GM06990 (cell line): ENCODE results near the gene BEX1.

Experiments used
- DNase-seq: peaks from one replicate; pipeline ENCODE4 v3.0.0-alpha.2; 2011; ENCODE audit not compliant: insufficient read length; ENCODE audit errors: extremely low read depth
- H3K27me3 ChIP-seq: replicated peaks from 2 replicates; pipeline ENCODE4 v1.6.0; 2011; ENCODE audit warnings: low read length; ENCODE audit not compliant: control insufficient read depth, insufficient read depth
- H3K36me3 ChIP-seq: 2 replicates; pipeline ENCODE4 v1.5.1; 2011; ENCODE audit warnings: low read length; ENCODE audit not compliant: control insufficient read depth, insufficient read depth
- H3K4me3 ChIP-seq: replicated peaks from 2 replicates; pipeline ENCODE4 v1.5.1; 2011; ENCODE audit warnings: low read depth, mild to moderate bottlenecking, control low read depth, low read length
- TF ChIP-seq, protein P1 (sequence below): IDR thresholded peaks from 2 replicates; pipeline ENCODE4 v1.5.1; 2011; ENCODE audit warnings: low read length, control low read depth, mild to moderate bottlenecking, inconsistent platforms; ENCODE audit not compliant: insufficient read depth, poor library complexity, severe bottlenecking

BEX1 gene

DNA sequence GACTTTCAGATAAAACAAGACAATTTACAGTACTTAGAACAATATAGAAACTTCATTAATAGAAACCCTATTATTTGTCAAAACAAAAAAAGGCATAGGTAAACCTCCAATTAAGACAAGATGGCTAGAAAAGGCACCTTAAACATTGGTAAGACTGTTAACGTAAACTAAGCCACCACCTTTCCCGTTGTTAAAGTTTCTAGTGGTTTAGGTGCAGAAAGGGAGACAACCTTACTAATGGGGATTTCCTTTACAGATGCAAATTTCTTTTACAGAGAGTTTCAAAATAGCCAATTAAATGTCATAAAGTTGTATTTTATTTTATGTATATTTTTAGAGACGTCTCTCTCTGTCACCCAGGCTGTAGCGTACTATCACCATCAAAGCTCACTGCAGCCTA, 36.5 kb upstream of the BEX1 start:
- Histone ChIP-seq H3K36me3 (no peaks in the 10 kb centered on the region), H3K27me3 (no peaks in the 10 kb centered on the region), H3K4me3 (no peak overlapping the region)
- TF ChIP-seq, protein P1, sequence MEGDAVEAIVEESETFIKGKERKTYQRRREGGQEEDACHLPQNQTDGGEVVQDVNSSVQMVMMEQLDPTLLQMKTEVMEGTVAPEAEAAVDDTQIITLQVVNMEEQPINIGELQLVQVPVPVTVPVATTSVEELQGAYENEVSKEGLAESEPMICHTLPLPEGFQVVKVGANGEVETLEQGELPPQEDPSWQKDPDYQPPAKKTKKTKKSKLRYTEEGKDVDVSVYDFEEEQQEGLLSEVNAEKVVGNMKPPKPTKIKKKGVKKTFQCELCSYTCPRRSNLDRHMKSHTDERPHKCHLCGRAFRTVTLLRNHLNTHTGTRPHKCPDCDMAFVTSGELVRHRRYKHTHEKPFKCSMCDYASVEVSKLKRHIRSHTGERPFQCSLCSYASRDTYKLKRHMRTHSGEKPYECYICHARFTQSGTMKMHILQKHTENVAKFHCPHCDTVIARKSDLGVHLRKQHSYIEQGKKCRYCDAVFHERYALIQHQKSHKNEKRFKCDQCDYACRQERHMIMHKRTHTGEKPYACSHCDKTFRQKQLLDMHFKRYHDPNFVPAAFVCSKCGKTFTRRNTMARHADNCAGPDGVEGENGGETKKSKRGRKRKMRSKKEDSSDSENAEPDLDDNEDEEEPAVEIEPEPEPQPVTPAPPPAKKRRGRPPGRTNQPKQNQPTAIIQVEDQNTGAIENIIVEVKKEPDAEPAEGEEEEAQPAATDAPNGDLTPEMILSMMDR: no peak
- DNase-seq: no peak

DNA sequence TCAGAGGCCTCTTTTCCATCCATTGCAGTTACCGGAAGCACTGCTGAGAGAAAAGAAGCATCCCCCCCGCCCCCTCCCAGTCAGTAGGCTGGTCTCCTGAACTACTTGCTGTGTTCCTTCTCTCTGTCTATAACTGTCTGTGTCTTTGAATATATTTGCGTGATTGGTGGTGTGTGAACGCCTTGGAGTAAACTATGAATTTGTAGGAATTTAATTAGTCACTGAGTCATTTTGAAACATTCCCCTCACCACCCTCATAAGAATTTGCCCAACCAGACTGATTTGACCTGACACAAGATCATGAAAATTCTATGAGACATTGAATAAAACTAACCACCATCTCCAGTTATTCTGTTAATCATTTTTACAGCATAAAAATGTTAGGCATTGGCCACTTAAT, 35.7 kb upstream of the BEX1 start:
- TF ChIP-seq, protein P1: no peak
- DNase-seq: no peak
- Histone ChIP-seq H3K4me3 (no peak overlapping the region), H3K36me3 (no peaks in the 10 kb centered on the region), H3K27me3 (no peaks in the 10 kb centered on the region)

DNA sequence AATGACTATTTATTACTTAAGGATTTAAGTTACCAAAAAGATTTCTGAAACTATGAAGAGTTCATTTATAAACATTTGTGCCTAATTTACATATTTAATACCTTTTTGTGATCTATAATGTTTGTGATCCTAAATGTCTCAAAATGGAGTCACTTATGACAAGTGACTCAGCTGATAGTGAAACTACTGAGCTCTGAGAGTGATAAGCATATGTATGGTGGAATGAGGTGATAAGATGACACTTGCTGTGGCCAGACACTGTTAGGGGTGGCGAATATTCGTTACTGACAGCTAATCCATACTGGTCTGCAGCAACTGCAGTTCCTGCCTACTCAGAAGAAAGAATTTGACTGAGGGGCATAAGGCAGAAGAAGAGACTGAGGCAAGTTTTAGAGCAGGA, 34.5 kb upstream of the BEX1 start:
- H3K27me3 ChIP-seq: no peaks in the 10 kb centered on the region
- no peaks in the 10 kb centered on the region for H3K36me3 ChIP-seq
- TF ChIP-seq, protein P1: no peak
- DNase-seq: no peak
- no peak overlapping the region for H3K4me3 ChIP-seq

DNA sequence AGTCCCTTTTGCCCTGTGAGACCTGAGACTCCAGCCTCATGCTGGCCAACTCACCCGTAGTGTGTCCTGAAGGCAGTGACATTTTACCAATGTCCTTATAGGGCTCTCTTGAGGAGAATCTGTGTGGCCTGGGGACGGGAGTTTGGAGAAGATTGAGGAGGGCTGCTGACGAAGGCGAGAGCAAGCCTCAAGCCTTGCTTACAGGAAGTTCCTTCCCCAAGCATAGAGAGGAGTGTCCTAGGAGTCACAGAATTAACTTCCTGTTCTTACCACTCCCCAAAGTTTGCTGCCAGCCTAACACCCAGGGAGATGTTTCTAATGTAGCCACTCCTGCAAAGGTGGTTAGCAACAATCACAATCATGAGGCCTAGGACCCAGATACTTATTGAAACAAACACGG, 29.0 kb upstream of the BEX1 start, which contains the start of gene NXF3:
Gene NXF3, minus strand, starts transcription at position 202 of the 400 bp plus-strand sequence. Its CDS starts 120 bp downstream, at position 82.
- Histone ChIP-seq H3K36me3 (no peaks in the 10 kb centered on the region), H3K27me3 (no peaks in the 10 kb centered on the region), H3K4me3 (no peak within 1 kb of the TSS)
- TF ChIP-seq, protein P1: no peak
- DNase-seq: no peak

DNA sequence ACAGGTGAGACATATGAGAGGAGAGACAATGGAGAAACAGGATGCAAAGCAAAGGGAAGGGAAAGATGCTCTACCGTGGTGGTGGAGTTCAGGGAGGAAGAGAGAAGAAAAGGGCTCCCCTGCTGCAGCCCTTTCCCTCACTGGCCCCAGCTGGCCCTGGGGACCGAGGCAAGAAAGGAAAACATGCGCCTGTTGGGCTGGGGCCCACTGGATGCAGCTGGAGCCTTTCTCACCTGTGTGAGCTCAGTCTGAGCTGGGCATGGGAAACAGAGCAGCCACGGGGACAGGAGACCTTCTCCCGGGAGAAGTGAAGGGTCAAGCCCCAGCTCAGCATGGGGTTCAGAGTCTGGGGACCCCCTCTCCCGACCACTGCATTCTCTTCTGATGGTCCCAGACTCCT, 17.1 kb upstream of the BEX1 start:
- TF ChIP-seq, protein P1: no peak
- DNase-seq: no peak
- Histone ChIP-seq H3K36me3 (no peaks in the 10 kb centered on the region), H3K4me3 (no peak overlapping the region), H3K27me3 (no peaks in the 10 kb centered on the region; the same call in 1 of the 2 replicates)

DNA sequence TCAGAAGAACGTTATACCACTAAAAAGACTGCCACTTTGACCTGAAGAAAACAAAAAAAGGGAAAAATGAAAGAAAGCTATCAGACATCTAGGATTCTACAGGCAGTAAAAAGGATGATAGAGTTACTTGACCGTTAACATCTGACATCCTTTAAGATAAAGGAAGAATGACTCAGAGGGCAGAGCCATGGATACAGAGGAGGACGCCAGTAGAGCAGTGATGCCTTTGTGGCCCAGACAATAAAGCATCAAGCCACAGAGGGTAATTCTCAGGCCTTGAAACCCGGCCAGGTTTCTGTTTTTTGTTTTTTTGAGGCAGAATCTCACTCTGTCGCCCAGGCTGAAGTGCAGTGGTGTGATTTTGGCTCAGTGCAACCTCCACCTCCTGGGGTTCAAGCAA, 9.5 kb upstream of the BEX1 start:
- no peaks in the 10 kb centered on the region for H3K27me3 ChIP-seq
- H3K4me3 ChIP-seq: no peak overlapping the region
- DNase-seq: no peak
- no peaks in the 10 kb centered on the region for H3K36me3 ChIP-seq
- TF ChIP-seq, protein P1: no peak
